Panc1 (cell line): ENCODE measurements around the gene CCBE1. TPM values are rescaled to one million over a fixed set of nuclear protein-coding genes. Genes with fewer than 3 reads are reported as not detected.

ENCODE experiments used
- ATAC-seq: fragments of 200-7000 bp; cut with Tn5 transposase; 2 replicates; pipeline ENCODE4 v1.9.1; 2020; ENCODE audit warnings: mild to moderate bottlenecking, moderate library complexity
- BruUV-seq: library from RNA; stranded (reverse); fragments of 400-500 nt; replicated peaks from 2 replicates; lab custom pipeline; 2021; lab: Mats Ljungman, UMichigan
- CTCF ChIA-PET: fragments of 300-600 bp; sonication (Branson Sonifier 250); formaldehyde crosslinking; loops from one replicate; lab custom pipeline; 2022; ENCODE audit warnings: antibody characterized with exemption; lab: Charles Lee
- POLR2A ChIA-PET: fragments of 300-600 bp; sonication (Branson Sonifier 250); formaldehyde crosslinking; loops from one replicate; lab custom pipeline; 2022; ENCODE audit warnings: antibody characterized with exemption; lab: Charles Lee
- DNase-seq: peaks from one replicate; pipeline ENCODE4 v3.0.0-alpha.2; 2010; ENCODE audit warnings: low read depth, low spot score
- H3K27ac ChIP-seq: 2 replicates; pipeline ENCODE4 v1.5.1; 2011; ENCODE audit warnings: mild to moderate bottlenecking, low read length, inconsistent platforms
- H3K27me3 ChIP-seq: fragments of 200-500 bp; sonication (Bioruptor generic); 2 replicates; pipeline ENCODE4 v1.6.0; 2014; ENCODE audit warnings: low read length, inconsistent platforms; ENCODE audit not compliant: control insufficient read depth, insufficient read depth
- H3K36me3 ChIP-seq: fragments of 200-500 bp; sonication (Bioruptor generic); 2 replicates; pipeline ENCODE4 v1.5.1; 2014; ENCODE audit warnings: inconsistent platforms, mild to moderate bottlenecking, low read length, moderate library complexity; ENCODE audit not compliant: control insufficient read depth, insufficient read depth
- H3K4me1 ChIP-seq: 2 replicates; pipeline ENCODE4 v1.5.1; 2011; ENCODE audit warnings: inconsistent platforms, mild to moderate bottlenecking, low read length, moderate library complexity; ENCODE audit not compliant: control insufficient read depth, insufficient read depth
- H3K4me3 ChIP-seq, 2 experiments: 2 replicates each; pipeline ENCODE4 v1.5.1; 2011 to 2012; ENCODE audit warnings: low read depth in 2 of 2, low read length in 2 of 2, mild to moderate bottlenecking in 2 of 2, inconsistent platforms in 1 of 2, moderate library complexity in 1 of 2
- H3K9me3 ChIP-seq: fragments of 200-500 bp; sonication (Bioruptor generic); 2 replicates; pipeline ENCODE4 v1.5.1; 2014; ENCODE audit warnings: low read depth, mild to moderate bottlenecking, inconsistent platforms, low read length, moderate library complexity; ENCODE audit not compliant: control insufficient read depth, insufficient read depth
- CTCF ChIP-seq: fragments of 450-650 bp; IDR thresholded peaks from 2 replicates; pipeline ENCODE4 v1.5.1; 2017; ENCODE audit warnings: mild to moderate bottlenecking
- POLR2AphosphoS5 ChIP-seq: IDR thresholded peaks from 2 replicates; pipeline ENCODE4 v1.6.1; 2012; ENCODE audit warnings: mild to moderate bottlenecking, low read depth, low read length, moderate library complexity
- REST ChIP-seq, 2 experiments: IDR thresholded peaks; 2 replicates each; pipeline ENCODE4 v1.6.1; 2011 to 2012; ENCODE audit warnings: low read depth in 2 of 2, control low read depth in 1 of 2, low read length in 1 of 2, mild to moderate bottlenecking in 1 of 2, moderate library complexity in 1 of 2; ENCODE audit not compliant: insufficient read depth in 1 of 2
- SIN3A ChIP-seq: IDR thresholded peaks from 2 replicates; pipeline ENCODE4 v1.6.1; 2012; ENCODE audit warnings: low read depth, mild to moderate bottlenecking, low read length, moderate library complexity, borderline replicate concordance; ENCODE audit not compliant: insufficient read depth
- TCF7L2 ChIP-seq: IDR thresholded peaks from 2 replicates; pipeline ENCODE4 v1.6.1; 2011; ENCODE audit warnings: mild to moderate bottlenecking, low read depth, low read length, inconsistent platforms
- in situ Hi-C: cut with HindIII; loops from 2 replicates; pipeline ENCODE4 v1.10.0; 2016; ENCODE audit warnings: low sequenced_read_pairs, low pct_unique_long_range_greater_than_20kb
- intact Hi-C: fragments of 100-400 bp; cut with micrococcal nuclease; formaldehyde crosslinking; loops from one replicate; pipeline ENCODE4 v1.10.0; 2022; ENCODE audit not compliant: unreplicated experiment
- total RNA-seq: library from RNA; stranded (reverse); gene quantifications from one replicate; pipeline ENCODE4 v1.2.1, GENCODE V29; 2021; ENCODE audit not compliant: unreplicated experiment

Gene CCBE1
- total RNA-seq, 1 experiment from 2014 or later: 0.13 TPM

GRCh38 chr18:59675346-59675745, 21.9 kb downstream of the CCBE1 start:
- H3K4me1 ChIP-seq: no peaks in the 10 kb centered on the region
- no peak overlapping the region for H3K27ac ChIP-seq
- no peak for DNase-seq
- no peak for ATAC-seq
- TF ChIP-seq REST (IDR thresholded peaks at IDR 0.05; ENCODE audit: insufficient read depth in 1 of 2, low read depth in 2 of 2, low read length in 1 of 2): no peak
- no peak for TF ChIP-seq SIN3A
- TF ChIP-seq POLR2AphosphoS5: no peak
- TF ChIP-seq TCF7L2: no peak
- no peak for TF ChIP-seq CTCF
- no peak overlapping the region for H3K4me3 ChIP-seq
- CTCF ChIA-PET: no interaction called here
- no peaks in the 10 kb centered on the region for H3K27me3 ChIP-seq
- no TSS peak for BruUV-seq
- no peaks in the 10 kb centered on the region for H3K36me3 ChIP-seq
- POLR2A ChIA-PET: no interaction called here
- in situ Hi-C loops: no loop called here
- intact Hi-C loops: no loop called here
- H3K9me3 ChIP-seq: no peaks in the 10 kb centered on the region

DNA sequence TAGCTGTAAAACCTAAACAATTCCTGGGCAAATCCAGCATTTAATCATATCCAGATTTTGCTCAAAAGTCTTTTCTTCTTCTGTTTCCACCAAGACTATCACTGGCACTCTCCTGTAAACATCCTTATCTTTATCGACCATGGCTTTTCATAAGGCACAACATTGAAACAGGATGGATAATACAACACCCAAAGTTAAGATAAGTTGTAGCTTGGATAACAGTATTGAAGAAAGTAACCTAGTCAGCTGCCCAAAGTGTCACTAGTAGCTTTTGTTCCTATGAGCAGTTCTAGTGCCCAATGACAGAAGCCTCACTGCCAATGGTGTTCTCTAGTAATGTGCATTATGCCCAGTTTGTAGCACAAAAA, 22.3 kb downstream of the CCBE1 start:
- no peak for ATAC-seq
- CTCF ChIA-PET: no interaction called here
- H3K4me1 ChIP-seq: no peaks in the 10 kb centered on the region

More for the DNA sequence above, 22.3 kb downstream of the CCBE1 start:
- intact Hi-C loops: no loop called here
- BruUV-seq: no TSS peak
- Histone ChIP-seq H3K36me3 (no peaks in the 10 kb centered on the region), H3K27ac (no peak overlapping the region), H3K4me3 (no peak overlapping the region), H3K9me3 (no peaks in the 10 kb centered on the region), H3K27me3 (no peaks in the 10 kb centered on the region)
- in situ Hi-C loops: no loop called here
- no peak for TF ChIP-seq SIN3A
- TF ChIP-seq POLR2AphosphoS5: no peak
- no peak for TF ChIP-seq REST (IDR thresholded peaks at IDR 0.05; ENCODE audit: insufficient read depth in 1 of 2, low read depth in 2 of 2, low read length in 1 of 2)
- no peak for TF ChIP-seq TCF7L2
- no peak for TF ChIP-seq CTCF
- no peak for DNase-seq
- POLR2A ChIA-PET: no interaction called here
